ELF-1 (cell line): ENCODE measurements around the gene COL2A1.
A peak's percentile ranks its signal among the peaks of the same experiment; 100 is the strongest.

Experiments
- DNase-seq: peaks from one replicate; pipeline ENCODE4 v3.0.0-alpha.2; 2016; ENCODE audit warnings: low read depth, low spot score

The COL2A1 gene

DNA sequence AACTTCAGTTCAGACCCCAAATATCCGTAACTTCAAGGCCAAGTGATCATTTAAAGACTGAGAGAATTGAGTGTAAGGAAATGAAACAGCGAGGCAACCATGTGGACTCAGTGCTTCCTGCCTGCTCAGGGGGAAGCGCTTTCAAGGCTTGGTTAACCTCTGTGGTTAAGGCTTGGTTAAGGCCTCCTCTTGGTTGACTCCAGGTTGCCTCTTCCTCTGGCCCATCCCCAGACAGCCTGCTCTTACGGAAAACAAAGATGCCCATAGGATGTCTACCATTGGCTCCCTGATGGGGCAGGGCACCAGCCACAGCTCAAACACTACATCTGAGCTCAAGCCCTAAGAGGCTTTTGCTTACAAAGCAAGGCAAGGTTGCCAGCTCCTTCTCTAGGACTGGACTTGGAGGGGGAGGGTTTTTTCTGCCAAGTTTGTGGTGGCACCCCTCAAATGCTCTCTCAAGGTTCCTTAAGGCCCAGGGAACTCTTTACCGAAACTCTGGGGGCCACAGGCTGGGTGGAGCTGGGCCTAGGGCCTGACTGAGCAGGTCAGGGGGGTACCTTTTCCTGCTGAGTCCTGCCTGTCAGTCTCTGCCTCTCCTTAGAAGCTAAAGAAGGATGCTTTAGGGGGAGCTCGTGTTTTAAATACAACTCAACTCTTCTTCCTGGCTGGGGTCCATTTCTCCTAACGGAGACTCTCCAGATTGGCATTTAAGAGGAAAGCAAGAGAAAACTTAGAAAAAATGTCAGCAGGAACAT is 13.7 kb downstream of the COL2A1 start:
- DNase-seq, result no peak

DNA sequence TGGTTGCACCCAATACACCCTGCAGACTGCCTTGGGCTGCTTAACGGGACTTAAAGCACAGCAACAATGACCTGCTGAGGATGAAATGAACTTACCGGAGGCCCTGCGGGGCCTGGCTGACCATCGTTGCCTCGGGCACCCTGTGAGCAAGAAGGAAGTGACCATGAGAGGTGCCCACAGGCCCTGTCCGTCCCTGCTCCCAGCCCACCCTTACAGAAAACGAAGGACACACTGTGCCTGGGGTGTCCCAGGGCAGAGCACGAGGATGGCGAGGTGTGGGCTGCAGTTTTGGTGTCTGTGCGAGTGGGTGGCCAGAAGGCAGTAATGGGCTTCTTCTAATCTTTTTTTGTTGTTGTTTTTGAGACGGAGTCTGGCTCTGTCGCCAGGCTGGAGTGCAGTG is 14.6 kb downstream of the COL2A1 start:
- DNase-seq, result no peak

DNA sequence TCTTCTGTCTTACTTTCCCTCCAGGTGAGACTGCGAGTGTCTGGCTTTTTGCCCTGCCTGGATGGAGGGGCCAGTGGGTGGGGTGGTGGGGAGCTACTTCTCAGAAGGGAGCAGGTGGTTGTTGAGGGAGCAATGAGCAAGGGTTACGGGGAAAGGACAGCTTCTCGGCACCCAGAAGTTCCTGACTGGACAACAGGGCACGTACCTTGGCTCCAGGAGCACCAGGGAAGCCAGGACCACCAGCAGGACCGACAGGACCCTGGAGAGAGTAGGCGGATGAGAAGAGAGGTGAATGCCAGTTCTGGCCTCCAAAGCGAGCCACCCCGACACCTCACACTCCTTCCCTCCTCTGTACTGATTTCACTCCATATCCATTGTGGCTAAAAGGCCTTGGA is 15.3 kb downstream of the COL2A1 start:
- no peak for DNase-seq

DNA sequence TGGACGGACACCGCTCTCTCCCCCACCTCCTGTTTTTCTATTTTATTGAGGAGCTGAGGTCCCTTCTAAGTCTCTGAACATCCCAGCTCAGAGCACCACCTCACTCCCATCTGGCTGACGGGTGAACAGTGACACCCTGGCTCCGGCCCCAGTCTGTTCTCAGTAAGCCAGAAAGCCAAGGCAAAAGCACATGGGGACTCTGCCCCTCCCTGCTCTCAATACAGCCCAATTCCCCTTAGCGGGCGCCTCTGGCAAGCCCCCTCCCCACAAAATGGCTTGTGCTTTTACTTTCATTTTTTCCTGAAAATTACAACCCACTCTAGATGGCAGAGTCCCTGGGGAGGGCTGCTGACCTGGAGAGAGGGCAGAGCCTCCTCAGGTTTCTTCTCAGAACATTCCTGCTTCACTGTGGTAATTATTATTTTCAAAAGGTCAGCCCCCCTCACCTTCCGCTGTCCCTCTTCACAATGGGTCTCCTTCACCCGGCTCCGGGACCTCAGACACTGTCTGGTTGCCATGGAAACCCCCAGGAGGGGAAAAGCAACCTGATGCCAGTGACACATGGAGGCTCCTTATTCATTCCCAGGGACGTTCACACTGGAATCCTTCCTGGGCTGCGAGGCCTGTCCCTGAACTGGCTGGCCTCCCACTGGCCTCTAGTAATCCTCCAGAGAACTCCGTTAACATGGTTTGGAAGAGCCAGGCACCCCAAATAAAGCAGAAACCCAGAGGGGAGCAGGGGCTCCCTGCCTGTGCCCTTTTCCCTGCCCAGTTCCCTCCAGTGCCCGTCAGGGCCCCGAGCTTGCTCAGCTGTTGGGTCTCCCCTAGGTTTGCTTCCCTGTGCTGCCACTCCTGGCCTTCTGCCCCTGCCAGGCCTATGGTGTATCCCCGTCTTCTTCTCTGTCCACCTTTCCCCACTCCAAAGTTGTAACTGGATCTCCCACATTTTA is 15.9 kb downstream of the COL2A1 start:
- peak; percentile 46 for DNase-seq

DNA sequence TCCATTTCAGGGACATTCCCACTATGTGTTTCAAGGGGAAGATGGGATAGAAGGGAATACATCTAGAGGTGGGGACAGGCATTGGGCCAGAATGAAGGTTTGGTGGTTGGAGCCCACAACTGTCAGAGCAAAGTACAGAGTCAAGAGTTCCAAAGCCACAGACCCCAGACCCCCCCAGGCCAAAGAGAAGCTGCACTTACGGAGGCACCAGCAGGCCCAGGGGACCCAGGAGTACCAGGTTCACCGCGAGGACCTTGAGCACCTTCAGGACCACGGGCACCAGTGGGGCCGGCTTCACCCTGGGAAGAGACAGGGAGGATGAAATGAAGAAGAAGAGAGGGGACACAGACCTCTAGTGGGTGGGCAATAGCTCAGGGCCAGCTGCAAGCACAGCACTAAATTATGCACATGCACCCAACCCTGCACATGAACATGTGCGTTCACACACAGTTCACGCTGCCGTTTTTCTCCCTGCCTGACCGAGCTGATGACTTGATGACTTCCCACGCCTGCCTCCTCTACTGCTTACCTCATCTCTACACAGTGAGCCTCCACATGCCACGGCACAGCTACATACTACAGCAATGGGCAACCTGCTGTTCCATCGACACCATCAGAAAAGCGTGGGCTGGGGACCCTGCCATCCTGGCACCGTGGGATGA is 16.7 kb downstream of the COL2A1 start:
- DNase-seq, result no peak

DNA sequence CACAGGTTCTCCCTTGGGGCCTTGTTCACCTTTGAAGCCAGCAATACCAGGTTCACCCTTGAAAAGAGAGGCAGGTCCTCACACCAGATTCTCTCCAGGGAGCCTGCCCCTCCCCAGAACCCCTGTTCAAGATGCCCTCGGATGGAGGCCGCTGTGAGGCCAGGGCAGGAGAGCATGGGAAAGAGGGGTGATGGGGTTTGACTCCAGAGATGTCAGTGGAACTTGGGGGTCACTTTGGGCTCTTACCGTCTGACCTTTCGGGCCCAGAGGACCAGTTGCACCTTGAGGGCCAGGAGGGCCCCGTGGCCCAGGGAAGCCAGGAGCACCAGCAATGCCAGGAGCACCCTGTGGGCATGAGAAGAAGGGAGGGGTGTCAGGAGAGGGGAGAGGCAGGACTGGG is 17.4 kb downstream of the COL2A1 start:
- no peak for DNase-seq

DNA sequence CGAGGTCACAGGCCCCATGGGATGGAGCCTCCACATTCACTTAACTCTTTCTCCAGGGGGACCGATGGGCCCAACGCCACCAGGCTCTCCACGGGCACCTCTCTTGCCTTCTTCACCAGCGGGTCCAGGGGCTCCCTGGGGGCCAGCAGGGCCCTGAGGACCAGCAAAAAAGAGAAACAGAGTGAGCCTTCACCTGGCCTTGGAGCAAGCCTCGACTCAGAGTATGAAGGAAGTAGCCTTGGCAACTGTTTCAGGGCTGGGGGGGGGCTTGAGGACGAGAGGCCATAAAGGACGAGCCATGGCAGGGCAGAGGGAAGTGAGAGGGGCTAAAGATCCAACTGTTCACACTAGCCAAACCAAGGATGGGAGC is 18.0 kb downstream of the COL2A1 start:
- DNase-seq, result no peak

DNA sequence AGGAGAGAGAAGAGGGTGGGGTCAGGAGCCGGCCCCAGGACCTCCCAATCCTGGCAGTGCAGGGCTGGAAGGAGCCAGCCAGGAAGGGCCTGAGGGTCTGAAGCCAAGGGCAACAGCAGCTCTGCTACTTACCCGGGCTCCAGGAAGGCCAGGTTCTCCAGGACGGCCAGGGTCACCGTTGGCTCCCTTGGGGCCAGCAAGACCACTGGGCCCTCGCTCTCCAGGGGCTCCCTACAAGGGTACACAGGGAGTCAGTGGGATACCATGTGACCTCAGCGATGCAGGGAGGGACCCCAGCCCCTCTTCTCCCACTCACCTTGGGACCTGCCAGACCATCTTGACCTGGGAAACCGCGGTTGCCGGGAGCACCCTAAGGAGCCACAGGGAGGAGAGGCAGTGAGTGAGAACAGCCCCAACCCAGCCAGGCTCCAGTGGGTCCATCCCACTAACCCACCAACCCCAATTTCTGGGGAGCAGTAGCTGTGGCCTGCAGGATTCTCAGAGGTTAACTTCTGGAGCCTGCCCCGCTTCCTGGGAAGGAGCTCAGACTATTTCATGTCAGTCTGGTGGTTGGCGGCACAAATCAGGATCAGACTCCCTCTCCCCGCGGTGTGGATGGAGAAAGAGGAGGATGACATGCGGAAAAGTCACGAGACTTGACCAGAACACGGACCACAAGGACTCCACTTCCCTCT is 18.5 kb downstream of the COL2A1 start:
- DNase-seq, result no peak

DNA sequence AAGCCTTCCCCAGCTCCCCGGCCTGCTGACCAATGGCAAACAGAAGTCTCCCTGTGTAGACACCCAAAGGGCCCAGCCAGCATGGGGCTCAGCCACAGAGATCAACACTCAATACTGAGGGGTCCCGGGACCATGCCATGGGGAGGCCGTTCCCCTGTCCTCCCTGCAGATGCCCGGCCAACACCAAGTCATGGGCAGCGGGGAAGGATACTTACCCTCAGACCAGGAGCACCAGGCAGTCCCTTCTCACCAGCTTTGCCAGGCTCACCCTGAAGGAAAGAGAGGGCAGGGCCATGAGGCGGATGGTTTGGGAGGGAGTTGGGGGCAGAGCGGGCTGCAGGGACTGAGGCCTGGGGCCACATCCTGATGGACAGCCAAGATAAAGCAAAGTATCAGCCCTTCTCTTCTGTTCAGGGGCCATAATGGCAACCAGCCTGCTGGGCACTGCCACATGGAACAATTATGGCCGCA is 19.9 kb downstream of the COL2A1 start:
- no peak for DNase-seq

DNA sequence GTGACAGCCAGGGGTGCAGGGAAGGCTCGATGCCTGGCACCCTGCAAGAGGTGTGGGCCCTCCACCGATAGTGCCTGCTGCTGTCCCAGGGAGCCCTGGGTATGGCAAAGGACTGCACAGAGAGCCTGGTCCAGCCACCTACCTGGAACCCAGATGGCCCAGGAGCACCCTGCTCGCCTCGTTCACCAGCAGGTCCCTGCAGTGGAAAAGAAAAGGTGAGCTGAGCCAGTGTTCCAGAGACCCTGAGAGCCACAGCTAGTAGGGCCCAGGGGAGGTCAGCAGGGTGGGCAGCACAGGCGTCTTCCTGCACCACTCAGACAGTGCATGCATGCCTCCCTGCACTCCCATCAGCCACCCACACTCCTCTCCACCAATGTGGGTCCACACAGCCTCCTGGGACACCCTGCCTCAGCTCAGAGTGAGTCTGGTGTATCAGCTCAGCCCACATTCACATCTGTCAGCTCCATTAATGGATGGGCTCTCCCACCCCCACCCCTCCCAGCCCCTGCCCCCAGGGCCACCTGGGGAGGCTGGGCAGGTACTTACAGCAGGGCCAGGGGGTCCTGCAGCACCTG is 20.6 kb downstream of the COL2A1 start:
- no peak for DNase-seq

DNA sequence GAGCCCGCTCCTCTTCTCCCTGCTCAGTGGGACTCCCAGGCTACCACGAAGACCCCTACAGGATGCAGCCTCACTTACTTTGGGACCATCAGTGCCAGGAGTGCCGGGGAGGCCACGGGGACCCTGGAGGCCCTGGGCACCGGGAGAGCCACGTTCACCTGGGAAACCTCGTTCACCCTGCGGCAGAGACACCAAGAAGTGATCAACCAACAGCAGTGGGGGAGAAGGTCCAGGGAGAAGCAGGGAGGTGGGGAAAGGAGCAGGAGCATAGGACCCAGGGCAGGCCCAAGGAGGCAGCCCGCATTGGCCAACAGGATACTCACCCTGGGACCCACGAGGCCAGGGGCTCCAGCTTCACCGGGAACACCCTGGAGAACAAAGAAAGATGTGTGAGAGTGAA is 21.5 kb downstream of the COL2A1 start:
- no peak for DNase-seq

DNA sequence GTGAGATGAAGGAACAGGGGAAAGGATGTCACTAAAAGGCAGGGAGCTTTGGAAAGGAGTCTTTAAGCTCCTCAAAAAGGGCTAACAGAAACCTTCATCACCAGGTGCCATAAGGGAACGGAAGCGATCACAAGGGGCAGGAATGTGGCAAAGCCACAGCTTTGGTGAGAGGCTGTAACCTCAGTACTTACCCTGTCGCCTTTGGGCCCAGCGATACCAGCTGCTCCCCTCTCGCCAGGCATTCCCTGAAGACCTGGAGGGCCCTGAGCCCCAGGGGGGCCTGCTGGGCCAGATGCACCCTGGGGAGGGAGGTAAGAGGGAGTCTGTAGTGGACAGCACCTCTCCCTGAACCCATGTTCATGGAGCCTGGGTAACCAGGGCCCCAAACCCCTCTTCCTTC is 22.0 kb downstream of the COL2A1 start:
- no peak for DNase-seq

DNA sequence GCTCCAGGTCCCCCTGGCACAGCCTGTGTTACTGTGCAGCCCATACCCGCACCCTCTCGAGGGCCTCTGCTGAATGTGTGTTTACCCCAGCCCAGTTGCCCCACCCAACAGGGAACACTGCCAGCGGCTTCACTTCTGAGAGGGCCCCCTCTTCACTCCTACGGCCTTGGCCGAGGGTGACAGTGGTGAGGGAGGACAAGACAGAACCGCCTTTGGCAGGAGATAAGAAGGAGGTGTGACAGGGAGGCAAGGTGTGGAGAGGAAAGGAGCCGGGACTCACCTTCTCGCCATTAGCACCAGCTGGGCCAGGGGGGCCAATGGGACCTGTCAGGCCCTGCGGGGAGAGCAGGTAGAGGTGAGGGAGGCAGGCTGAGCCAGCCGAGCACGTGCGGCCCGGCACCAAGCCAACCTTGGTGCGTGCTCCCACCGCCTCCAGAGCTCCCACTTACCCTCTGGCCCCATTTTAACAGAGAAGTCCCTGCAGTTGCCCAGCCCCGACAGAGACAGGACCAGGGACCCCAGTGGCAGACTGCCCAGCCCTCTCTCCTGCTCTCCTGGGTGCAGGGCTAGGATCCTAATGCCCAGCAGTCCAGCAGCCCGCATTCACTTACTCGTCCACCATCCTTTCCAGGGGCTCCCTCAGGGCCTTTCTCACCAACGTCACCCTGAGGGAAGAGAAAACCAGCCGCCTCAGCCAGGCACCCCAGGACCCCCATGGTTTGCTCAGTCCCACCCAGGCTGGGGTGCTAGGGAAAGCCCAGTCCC is 22.6 kb downstream of the COL2A1 start:
- DNase-seq, result no peak

DNA sequence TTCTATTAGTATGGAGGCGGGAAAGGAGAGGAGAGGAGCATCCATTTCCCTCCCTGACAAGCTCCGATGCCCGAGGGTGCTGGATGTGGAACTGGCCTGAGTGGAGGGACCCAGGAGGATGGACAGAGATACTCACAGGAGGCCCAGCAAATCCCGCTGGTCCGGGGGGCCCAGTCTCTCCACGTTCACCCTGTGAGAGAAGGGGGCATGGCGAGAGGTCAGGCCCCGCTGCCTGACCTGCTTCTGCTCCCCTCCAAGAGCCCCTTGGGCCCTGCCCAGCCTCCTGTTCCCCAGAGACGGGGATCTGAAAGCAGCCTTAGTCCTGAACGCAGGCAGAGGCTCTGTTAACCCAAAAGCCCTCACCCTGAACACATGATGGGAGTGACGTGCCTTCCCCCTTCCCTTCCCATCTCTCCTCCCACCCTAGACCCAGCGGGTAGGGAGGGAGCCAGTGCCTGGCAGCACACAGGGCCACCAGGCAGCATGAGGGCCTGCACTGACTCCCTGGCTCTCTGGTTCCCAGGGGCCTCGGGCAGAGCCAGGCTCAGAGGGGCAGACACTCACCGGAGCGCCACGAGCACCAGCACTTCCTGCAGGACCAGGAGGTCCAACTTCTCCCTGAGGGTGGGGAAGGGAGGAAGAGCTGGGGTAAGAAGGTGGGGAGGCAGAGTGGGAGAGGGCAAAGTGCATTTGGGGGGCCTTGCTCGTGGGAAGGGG is 23.3 kb downstream of the COL2A1 start:
- no peak for DNase-seq

DNA sequence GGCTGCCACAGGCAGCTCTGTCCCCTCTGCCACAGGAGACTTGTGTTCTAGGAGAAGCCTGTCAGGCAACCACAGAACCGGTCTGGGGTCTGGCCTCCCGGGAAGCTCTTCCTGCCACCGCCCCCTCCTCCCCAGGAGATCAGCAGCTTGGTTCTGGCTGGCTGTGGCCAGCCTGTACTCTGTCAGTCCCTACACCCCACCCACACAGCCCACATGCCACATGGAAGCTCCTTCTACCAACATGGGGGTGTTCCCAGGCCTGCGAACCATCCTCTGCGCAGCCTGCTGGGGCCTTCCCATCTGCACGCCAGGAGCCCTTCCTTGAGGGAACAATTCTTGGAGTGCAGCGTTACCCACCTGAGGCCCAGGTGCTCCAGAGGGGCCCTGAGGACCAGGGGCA is 24.1 kb downstream of the COL2A1 start:
- peak; percentile 23 for DNase-seq

DNA sequence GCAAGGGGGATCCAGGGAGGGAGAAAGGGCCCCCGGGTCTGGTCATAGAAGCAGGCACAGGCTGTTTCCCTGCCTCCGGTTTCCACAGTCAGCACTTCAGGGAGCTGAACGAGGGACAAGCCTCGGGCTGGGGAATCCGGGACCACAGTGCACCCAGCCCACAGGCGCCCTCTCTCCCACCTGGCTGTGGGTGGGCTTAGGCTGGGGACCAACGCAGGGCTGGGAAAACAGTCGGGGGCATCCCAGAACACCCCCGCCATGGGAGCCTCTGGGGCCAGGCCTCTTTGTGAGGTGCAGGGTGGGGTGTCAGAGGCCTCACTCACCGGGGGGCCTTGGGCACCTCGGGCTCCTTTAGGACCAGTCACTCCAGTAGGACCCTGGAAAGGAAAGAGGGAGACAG is 24.6 kb downstream of the COL2A1 start:
- DNase-seq, result no peak

DNA sequence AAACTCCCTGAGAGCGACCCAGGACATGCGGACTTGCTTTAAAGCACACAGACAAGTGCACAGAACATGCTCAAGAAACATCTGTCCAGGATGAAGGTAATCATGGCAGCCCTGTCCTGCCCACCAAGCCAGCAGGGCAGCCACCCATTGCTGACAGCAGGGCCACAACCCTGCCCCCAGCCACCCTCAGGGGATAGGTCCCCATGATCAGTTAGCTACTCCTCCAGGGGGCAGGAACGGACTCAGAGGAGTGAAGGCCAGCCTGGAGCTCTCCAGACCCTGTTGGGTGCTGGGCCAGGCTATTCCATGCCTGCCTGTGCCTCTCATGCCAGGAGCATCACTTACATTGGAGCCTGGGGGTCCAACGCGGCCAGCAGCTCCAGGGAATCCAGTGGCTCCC is 25.1 kb downstream of the COL2A1 start:
- no peak for DNase-seq

DNA sequence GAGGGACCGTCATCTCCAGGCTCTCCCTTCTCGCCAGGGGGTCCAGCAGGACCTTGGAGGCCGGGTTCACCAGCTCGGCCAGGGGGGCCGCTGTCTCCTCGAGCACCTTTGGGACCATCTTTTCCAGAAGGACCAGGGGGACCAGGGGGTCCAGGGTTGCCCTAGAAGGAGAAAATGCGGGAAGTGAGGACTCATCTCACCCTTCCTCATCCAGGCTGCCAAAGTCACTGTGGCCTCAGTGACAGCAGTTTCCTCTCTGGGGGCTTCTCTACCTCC is 25.7 kb downstream of the COL2A1 start:
- DNase-seq, result no peak

DNA sequence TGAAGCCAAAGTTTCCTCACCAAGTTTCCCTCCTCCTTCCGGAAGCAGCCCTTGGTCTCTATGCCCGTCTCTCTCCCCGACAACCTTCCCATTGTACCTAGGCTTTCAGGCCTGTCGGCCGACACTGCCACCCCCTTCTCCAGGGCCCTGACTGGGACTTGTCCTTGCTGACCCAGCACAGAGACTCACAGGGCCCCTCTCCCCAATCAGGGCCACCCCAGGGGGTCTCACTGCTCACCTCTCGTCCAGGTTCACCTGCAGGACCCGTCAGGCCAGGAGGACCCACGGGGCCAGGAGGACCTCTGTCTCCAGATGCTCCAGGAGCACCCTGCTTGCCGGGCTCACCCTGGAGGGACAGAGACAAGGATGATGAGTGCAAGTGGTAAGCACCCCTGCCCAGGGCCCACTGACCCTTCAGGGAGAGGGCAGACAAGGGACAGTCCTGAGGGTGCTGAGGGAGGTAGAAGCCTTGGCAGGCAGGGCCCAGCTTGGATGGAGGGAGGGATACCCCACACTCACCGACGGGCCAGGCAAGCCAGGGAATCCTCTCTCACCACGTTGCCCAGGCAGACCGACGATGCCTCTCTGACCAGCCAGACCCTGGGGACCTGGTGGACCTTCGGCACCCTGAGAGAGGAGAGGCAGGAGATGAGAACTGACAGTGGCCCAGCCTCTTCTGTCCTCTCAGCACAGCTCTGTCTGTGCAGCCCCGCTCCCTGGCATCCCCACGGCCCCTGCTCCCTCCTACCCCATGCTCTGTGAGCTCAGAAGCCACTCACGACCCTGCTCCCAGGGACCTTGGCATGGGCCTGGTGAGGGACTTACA is 26.3 kb downstream of the COL2A1 start:
- DNase-seq, result no peak
